ENCODE data around the gene HEXIM1. TPM values are rescaled to one million over a fixed set of nuclear protein-coding genes. Genes with fewer than 3 reads are reported as not detected.

The HEXIM1 gene
- total and polyA plus RNA-seq, 2 experiments from 2014 or later, result 17.9 to 34.8 TPM

DNA sequence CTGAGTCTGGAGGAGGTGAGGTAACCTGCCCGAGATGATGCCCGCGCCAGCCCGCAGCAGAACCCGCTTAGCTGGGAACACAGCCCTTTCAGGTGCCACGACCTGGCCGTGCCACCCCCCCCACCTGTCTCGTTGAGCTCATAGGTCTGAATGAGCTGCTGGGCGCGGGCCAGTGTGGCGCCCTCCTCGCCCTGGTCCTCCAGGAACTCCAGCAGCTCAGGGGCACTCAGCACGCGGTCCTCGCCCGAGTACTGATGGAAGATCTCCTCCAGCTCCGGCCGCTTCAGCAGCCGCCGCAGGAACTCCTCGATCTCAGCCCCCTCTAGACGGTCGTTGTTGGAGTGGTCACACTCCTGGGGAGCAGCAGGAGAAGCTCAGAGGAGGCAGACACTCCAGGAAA lies 29.6 kb upstream of the HEXIM1 start:
- no peak overlapping the region for H3K4me3 ChIP-seq
- no peaks in the 10 kb centered on the region for H3K36me3 ChIP-seq
- no peaks in the 10 kb centered on the region for H3K4me1 ChIP-seq (ENCODE audit: low read depth)
- DNase-seq (ENCODE audit: low read depth in 1 of 2, low spot score in 1 of 2), result no peak
- H3K9me3 ChIP-seq (ENCODE audit: low read depth), result no peaks in the 10 kb centered on the region
- H3K27me3 ChIP-seq, result no peaks in the 10 kb centered on the region
- TF ChIP-seq, protein P1, sequence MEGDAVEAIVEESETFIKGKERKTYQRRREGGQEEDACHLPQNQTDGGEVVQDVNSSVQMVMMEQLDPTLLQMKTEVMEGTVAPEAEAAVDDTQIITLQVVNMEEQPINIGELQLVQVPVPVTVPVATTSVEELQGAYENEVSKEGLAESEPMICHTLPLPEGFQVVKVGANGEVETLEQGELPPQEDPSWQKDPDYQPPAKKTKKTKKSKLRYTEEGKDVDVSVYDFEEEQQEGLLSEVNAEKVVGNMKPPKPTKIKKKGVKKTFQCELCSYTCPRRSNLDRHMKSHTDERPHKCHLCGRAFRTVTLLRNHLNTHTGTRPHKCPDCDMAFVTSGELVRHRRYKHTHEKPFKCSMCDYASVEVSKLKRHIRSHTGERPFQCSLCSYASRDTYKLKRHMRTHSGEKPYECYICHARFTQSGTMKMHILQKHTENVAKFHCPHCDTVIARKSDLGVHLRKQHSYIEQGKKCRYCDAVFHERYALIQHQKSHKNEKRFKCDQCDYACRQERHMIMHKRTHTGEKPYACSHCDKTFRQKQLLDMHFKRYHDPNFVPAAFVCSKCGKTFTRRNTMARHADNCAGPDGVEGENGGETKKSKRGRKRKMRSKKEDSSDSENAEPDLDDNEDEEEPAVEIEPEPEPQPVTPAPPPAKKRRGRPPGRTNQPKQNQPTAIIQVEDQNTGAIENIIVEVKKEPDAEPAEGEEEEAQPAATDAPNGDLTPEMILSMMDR (IDR thresholded peaks at IDR 0.05; ENCODE audit: low read depth, low read length), result no peak
- H3K27ac ChIP-seq, result no peak overlapping the region

DNA sequence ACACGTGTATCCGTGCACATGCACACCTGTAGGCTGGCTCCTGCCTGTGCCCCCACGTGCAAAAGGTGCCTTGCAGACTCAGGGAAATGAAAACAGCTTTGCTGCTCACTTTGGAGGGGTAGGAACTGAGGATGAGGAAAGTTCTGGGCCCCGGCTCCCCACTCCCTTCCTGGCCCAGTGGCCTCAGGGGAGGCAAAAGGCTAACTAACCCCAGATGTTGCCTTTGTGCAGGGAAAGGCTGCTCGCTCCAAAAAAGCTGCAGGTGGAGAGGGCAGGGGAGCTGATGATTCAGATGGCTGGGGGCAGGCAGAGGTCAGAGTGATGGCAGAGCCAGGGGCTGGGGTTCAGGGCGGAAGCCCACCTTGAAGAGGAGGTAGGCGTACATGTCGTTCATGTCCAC lies 28.3 kb upstream of the HEXIM1 start:
- Histone ChIP-seq H3K4me3 (no peak overlapping the region), H3K27ac (no peak overlapping the region), H3K4me1 (ENCODE audit: low read depth) (no peaks in the 10 kb centered on the region), H3K27me3 (no peaks in the 10 kb centered on the region), H3K36me3 (no peaks in the 10 kb centered on the region), H3K9me3 (ENCODE audit: low read depth) (no peaks in the 10 kb centered on the region)
- TF ChIP-seq, protein P1 (IDR thresholded peaks at IDR 0.05; ENCODE audit: low read depth, low read length), result no peak
- no peak for DNase-seq (ENCODE audit: low read depth in 1 of 2, low spot score in 1 of 2)

DNA sequence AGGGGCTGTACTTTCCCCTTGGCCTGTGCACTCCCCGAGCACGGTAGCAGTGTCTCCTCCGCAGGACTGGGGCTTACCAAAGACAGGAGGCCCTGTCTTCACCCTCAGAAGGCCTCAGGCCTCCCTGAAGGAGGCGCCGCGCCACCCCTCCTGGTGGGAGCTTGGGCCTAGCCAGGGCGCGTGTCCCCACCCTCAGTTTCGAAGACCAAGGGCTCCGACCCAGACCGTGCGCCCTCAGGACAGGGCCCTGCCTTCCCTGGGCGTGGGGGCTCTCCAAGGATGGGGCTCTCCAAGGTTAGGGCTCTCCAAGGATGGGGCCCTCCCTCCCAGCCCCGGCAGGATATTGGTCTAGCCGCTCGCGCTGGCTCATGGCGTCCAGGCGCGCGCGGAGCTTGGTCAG lies 27.7 kb upstream of the HEXIM1 start:
- Histone ChIP-seq H3K36me3 (no peaks in the 10 kb centered on the region), H3K27ac (no peak overlapping the region), H3K9me3 (ENCODE audit: low read depth) (no peaks in the 10 kb centered on the region), H3K4me3 (no peak overlapping the region), H3K27me3 (no peaks in the 10 kb centered on the region), H3K4me1 (ENCODE audit: low read depth) (no peaks in the 10 kb centered on the region)
- TF ChIP-seq, protein P1 (IDR thresholded peaks at IDR 0.05; ENCODE audit: low read depth, low read length), result no peak
- no peak for DNase-seq (ENCODE audit: low read depth in 1 of 2, low spot score in 1 of 2)

DNA sequence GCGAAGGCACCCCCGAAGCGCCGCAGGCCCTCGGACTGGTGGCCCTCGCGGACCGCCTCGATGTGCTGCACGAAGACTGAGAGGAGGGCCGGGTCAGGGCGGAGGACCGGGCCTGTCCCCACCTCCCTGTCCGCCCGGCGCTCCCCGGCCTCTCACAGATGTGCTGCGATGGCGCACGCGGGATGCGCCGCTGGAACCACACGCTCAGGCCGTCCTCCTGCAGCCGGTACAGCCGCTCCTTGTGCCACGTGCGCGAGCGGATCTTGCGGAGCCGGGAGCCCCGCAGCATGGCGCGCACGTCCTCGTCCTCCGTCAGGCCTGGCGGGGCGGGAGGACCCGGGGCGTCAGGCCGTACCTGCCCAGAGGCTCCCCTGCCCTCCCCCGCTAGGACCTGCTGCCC lies 27.2 kb upstream of the HEXIM1 start:
- no peak overlapping the region for H3K27ac ChIP-seq
- DNase-seq (ENCODE audit: low read depth in 1 of 2, low spot score in 1 of 2), result no peak
- H3K36me3 ChIP-seq, result no peaks in the 10 kb centered on the region
- H3K4me1 ChIP-seq (ENCODE audit: low read depth), result no peaks in the 10 kb centered on the region
- no peaks in the 10 kb centered on the region for H3K27me3 ChIP-seq
- TF ChIP-seq, protein P1 (IDR thresholded peaks at IDR 0.05; ENCODE audit: low read depth, low read length), result no peak
- H3K9me3 ChIP-seq (ENCODE audit: low read depth), result no peaks in the 10 kb centered on the region
- H3K4me3 ChIP-seq, result no peak overlapping the region

DNA sequence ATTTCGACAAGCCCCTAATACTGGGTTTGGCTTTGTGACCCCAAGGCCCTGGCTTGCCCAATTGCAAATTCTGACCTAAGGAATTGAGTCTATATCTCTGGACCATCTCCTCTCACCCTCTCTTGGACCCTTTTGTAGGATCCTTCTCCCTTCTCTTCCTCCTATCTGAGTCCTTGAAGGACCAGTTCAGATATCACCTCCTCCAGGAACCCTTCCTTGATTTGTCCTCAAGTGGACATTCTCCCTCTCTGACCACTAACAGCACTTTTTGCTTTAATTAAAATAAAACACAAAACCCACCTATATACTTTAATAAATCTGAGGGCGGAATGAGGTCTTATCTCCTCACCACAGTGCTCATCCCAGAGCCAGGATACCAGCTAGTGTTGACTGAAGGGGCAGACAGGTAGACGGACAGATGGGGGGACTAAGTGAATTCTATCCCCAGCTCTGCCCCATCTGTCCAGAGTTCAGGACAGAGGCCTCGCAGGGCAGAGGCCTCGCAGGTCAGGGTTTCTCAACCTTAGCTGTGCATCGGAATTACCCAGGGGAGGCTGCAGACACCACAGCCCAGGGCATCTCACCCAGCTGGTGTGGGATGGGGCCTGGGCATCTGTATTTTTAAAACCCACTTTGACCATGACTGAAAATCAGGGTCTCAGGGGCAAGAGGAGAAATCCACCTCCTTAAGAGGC lies 25.1 kb upstream of the HEXIM1 start:
- H3K36me3 ChIP-seq, result no peaks in the 10 kb centered on the region
- no peaks in the 10 kb centered on the region for H3K9me3 ChIP-seq (ENCODE audit: low read depth)
- DNase-seq (ENCODE audit: low read depth in 1 of 2, low spot score in 1 of 2), result no peak
- TF ChIP-seq, protein P1 (IDR thresholded peaks at IDR 0.05; ENCODE audit: low read depth, low read length), result no peak
- H3K27ac ChIP-seq, result no peak overlapping the region
- H3K4me1 ChIP-seq (ENCODE audit: low read depth), result peaks cover 14% of the 10 kb centered on the region
- H3K4me3 ChIP-seq, result no peak overlapping the region
- H3K27me3 ChIP-seq, result no peaks in the 10 kb centered on the region

Data from cardiac muscle cell (in vitro differentiated cells and primary cell).